Testis (tissue), 2 donors: Measurements from ENCODE around the gene C12orf42.

Experiments used
- POLR2A ChIP-seq: fragments of 450-650 bp; IDR thresholded peaks from one replicate; pipeline ENCODE4 v1.6.1; 2017; ENCODE audit warnings: antibody characterized with exemption, mild to moderate bottlenecking, moderate library complexity
- TF ChIP-seq, protein P1 (sequence below), 3 experiments: fragments of 450-650 bp in 2 of 3; fragments of 200-600 bp in 1 of 3; sonication (generic) in 1 of 3; IDR thresholded peaks; one replicate each; pipeline ENCODE4 v1.5.1; 2016 to 2019; ENCODE audit warnings: antibody characterized with exemption in 3 of 3, mild to moderate bottlenecking in 2 of 3, moderate library complexity in 1 of 3

DNA sequence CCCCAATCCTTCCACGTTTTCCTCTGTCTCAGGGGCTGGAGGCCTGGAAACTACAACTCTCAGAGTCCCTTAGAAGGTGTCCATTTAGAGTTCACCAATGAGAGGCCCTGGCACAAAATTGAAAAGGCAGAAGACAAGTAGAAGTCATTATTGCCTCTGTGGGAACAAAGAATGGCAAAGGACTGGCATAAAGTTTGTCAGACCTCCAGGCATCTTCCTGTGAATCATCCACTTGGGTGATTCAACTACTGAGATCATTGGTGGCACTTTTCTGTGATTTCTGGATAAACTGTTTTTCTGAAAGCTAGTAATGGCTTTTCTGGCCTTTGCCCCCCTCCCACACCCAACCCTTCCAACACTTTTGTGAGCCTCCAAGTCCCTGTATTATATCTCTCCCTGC lies 42.6 kb upstream of the C12orf42 start:
- TF ChIP-seq, protein P1, sequence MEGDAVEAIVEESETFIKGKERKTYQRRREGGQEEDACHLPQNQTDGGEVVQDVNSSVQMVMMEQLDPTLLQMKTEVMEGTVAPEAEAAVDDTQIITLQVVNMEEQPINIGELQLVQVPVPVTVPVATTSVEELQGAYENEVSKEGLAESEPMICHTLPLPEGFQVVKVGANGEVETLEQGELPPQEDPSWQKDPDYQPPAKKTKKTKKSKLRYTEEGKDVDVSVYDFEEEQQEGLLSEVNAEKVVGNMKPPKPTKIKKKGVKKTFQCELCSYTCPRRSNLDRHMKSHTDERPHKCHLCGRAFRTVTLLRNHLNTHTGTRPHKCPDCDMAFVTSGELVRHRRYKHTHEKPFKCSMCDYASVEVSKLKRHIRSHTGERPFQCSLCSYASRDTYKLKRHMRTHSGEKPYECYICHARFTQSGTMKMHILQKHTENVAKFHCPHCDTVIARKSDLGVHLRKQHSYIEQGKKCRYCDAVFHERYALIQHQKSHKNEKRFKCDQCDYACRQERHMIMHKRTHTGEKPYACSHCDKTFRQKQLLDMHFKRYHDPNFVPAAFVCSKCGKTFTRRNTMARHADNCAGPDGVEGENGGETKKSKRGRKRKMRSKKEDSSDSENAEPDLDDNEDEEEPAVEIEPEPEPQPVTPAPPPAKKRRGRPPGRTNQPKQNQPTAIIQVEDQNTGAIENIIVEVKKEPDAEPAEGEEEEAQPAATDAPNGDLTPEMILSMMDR (IDR thresholded peaks at IDR 0.05): no peak
- TF ChIP-seq POLR2A: no peak
